ENCODE measurements around the gene NDUFS6. TPM values are rescaled to one million over a fixed set of nuclear protein-coding genes. Genes with fewer than 3 reads are reported as not detected.
A peak's percentile ranks its signal among the peaks of the same experiment; 100 is the strongest.

Gene NDUFS6
- total and polyA plus RNA-seq, 4 donors = 18.0 to 67.9 (median 39.6) TPM

DNA sequence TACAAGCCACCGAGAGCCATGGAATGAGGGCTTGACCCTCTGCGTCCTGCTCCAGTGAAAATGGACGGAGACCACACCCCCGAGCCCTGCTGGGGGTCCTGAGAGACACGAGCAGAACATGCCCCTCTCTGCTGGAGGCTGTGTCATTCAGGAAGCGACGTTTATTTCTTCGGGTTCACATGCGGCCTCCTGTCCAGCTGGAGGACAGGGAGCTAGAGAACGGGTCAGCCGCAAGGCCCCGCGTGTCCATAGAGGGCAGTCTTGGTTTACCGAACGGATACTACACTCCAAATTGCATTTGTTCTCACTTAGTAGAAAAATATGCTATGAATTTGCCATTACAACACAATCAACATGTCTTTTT lies 37.7 kb upstream of the NDUFS6 start:
- Histone ChIP-seq H3K4me1 (ENCODE audit: control insufficient read depth in 5 of 5, insufficient read depth in 5 of 5, low read length in 5 of 5) (peaks cover 0 to 8% (median 0%) of the 10 kb centered on the region in 5 donors), H3K9ac (ENCODE audit: insufficient read depth in 1 of 2, low read length in 2 of 2) (no peak overlapping the region), H3K27ac (ENCODE audit: low read depth in 1 of 2, low read length in 1 of 2) (no peak overlapping the region), H3K27me3 (ENCODE audit: control insufficient read depth in 3 of 3, insufficient read depth in 3 of 3, low read length in 2 of 3) (no peaks in the 10 kb centered on the region), H3K36me3 (ENCODE audit: control insufficient read depth in 4 of 4, insufficient read depth in 4 of 4, low read length in 4 of 4) (no peaks in the 10 kb centered on the region), H3K9me3 (ENCODE audit: control insufficient read depth in 4 of 4, insufficient read depth in 3 of 4, low read length in 3 of 4) (peaks cover 0 to 7% (median 0%) of the 10 kb centered on the region in 4 donors), H3K4me3 (no peak overlapping the region)
- peak; percentile 67 to 80 (median 72) for DNase-seq
- TF ChIP-seq, protein P1, sequence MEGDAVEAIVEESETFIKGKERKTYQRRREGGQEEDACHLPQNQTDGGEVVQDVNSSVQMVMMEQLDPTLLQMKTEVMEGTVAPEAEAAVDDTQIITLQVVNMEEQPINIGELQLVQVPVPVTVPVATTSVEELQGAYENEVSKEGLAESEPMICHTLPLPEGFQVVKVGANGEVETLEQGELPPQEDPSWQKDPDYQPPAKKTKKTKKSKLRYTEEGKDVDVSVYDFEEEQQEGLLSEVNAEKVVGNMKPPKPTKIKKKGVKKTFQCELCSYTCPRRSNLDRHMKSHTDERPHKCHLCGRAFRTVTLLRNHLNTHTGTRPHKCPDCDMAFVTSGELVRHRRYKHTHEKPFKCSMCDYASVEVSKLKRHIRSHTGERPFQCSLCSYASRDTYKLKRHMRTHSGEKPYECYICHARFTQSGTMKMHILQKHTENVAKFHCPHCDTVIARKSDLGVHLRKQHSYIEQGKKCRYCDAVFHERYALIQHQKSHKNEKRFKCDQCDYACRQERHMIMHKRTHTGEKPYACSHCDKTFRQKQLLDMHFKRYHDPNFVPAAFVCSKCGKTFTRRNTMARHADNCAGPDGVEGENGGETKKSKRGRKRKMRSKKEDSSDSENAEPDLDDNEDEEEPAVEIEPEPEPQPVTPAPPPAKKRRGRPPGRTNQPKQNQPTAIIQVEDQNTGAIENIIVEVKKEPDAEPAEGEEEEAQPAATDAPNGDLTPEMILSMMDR (IDR thresholded peaks at IDR 0.05; ENCODE audit: control extremely low read depth, extremely low read depth) = peak; percentile 22
- 27 to 34% methylated on average over 15 of the region's 15 CpGs for WGBS, 2 donors
- ATAC-seq (ENCODE audit: insufficient read depth, low FRiP score) = no peak

DNA sequence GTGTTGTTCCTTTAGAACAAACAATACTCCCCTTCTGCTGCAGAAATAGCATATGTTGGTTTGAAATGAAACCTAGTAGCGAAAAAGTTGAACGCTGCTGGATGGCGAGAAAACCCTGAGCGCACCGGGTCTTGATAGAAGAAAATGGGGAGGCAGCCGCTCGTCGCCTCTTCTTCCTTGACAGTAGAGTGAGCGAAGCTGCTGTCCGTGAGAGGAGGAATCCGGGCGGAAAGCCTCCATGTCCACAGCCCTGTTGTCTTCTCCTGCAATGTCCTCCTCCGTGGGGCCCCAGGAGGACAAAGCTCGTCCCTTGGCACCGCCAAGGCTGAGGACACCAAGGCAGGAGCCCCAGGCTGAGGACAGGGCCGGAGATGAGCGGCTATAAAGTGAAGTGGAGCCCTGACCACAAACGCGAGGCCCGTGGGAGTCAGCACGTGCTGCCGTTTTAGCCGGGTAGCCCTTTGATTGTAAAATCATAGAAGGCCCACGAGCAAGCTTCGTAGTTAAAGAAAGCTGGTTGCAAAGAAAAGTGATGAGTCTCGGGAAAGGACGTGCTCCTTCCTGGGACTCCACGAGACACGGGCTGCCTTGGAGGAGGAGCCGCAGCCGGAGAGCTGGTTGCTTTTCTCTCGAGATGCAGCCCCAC lies 37.1 kb upstream of the NDUFS6 start:
- peaks cover 0 to 6% (median 0%) of the 10 kb centered on the region in 4 donors for H3K9me3 ChIP-seq (ENCODE audit: control insufficient read depth in 4 of 4, insufficient read depth in 3 of 4, low read length in 3 of 4)
- TF ChIP-seq, protein P1 (IDR thresholded peaks at IDR 0.05; ENCODE audit: control extremely low read depth, extremely low read depth) = no peak
- WGBS, 2 donors = 74 to 79% methylated on average over 32 of the region's 32 CpGs
- H3K4me1 ChIP-seq (ENCODE audit: control insufficient read depth in 5 of 5, insufficient read depth in 5 of 5, low read length in 5 of 5) = peaks cover 0 to 8% (median 0%) of the 10 kb centered on the region in 5 donors
- no peaks in the 10 kb centered on the region for H3K36me3 ChIP-seq (ENCODE audit: control insufficient read depth in 4 of 4, insufficient read depth in 4 of 4, low read length in 4 of 4)
- H3K9ac ChIP-seq (ENCODE audit: insufficient read depth in 1 of 2, low read length in 2 of 2) = no peak overlapping the region
- H3K27me3 ChIP-seq (ENCODE audit: control insufficient read depth in 3 of 3, insufficient read depth in 3 of 3, low read length in 2 of 3) = no peaks in the 10 kb centered on the region
- no peak overlapping the region for H3K4me3 ChIP-seq
- ATAC-seq (ENCODE audit: insufficient read depth, low FRiP score) = no peak
- no peak for DNase-seq
- no peak overlapping the region for H3K27ac ChIP-seq (ENCODE audit: low read depth in 1 of 2, low read length in 1 of 2)

DNA sequence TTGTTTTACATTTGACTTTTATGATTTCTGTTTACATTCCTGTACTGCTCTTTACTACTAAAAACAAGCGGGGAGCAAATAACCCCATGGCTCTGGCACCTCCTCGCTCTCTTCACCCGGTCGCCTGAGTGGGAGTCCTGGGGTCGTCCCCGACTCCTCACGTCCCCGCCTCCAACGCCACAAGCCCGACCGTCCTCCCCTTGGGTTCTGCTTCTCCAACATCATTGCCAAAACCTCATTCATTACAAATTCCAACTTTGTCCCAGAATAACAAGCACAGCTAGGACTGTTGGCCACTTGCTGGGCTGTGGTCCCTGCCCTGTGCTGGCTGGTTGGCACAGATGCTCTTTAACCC lies 36.6 kb upstream of the NDUFS6 start:
- WGBS, 2 donors = 60 to 85% methylated on average over 11 of the region's 11 CpGs
- DNase-seq = peak in 1 of 3 donors; percentile 4
- Histone ChIP-seq H3K4me1 (ENCODE audit: control insufficient read depth in 5 of 5, insufficient read depth in 5 of 5, low read length in 5 of 5) (peaks cover 0 to 8% (median 0%) of the 10 kb centered on the region in 5 donors), H3K9me3 (ENCODE audit: control insufficient read depth in 4 of 4, insufficient read depth in 3 of 4, low read length in 3 of 4) (peaks cover 0 to 2% (median 0%) of the 10 kb centered on the region in 4 donors), H3K9ac (ENCODE audit: insufficient read depth in 1 of 2, low read length in 2 of 2) (no peak overlapping the region), H3K27ac (ENCODE audit: low read depth in 1 of 2, low read length in 1 of 2) (no peak overlapping the region), H3K4me3 (no peak overlapping the region), H3K27me3 (ENCODE audit: control insufficient read depth in 3 of 3, insufficient read depth in 3 of 3, low read length in 2 of 3) (no peaks in the 10 kb centered on the region), H3K36me3 (ENCODE audit: control insufficient read depth in 4 of 4, insufficient read depth in 4 of 4, low read length in 4 of 4) (no peaks in the 10 kb centered on the region)
- no peak for ATAC-seq (ENCODE audit: insufficient read depth, low FRiP score)
- TF ChIP-seq, protein P1 (IDR thresholded peaks at IDR 0.05; ENCODE audit: control extremely low read depth, extremely low read depth) = no peak
